Neural progenitor cell (in vitro differentiated cells): ENCODE results near the gene MACROH2A2. TPM values are rescaled to one million over a fixed set of nuclear protein-coding genes. Genes with fewer than 3 reads are reported as not detected.
"Not testable (repeated sequence)": the region's sequence is repeated elsewhere in the genome, so short reads cannot be mapped to it uniquely, and the experiment has no call there.

ENCODE experiments used
- DNase-seq: peaks from one replicate; pipeline ENCODE4 v3.0.0-alpha.2; 2016; ENCODE audit warnings: low spot score
- H2AFZ ChIP-seq: fragments of 200-600 bp; sonication (generic); replicated peaks from 2 replicates; pipeline ENCODE4 v1.6.1; 2016; ENCODE audit warnings: antibody characterized with exemption
- H3F3A ChIP-seq: fragments of 200-600 bp; sonication (generic); 2 replicates; pipeline ENCODE4 v1.6.1; 2016; ENCODE audit warnings: antibody characterized with exemption, low read depth
- H3K27ac ChIP-seq: fragments of 200-600 bp; sonication (generic); 2 replicates; pipeline ENCODE4 v1.5.1; 2016; ENCODE audit warnings: mild to moderate bottlenecking
- H3K27me3 ChIP-seq: fragments of 200-600 bp; sonication (generic); 2 replicates; pipeline ENCODE4 v1.6.1; 2016; ENCODE audit warnings: mild to moderate bottlenecking, moderate library complexity
- H3K36me3 ChIP-seq: fragments of 200-600 bp; sonication (generic); 2 replicates; pipeline ENCODE4 v1.5.1; 2016
- H3K4me1 ChIP-seq: fragments of 200-600 bp; sonication (generic); 2 replicates; pipeline ENCODE4 v1.6.1; 2016; ENCODE audit warnings: mixed run types
- H3K4me2 ChIP-seq: fragments of 200-600 bp; sonication (generic); 2 replicates; pipeline ENCODE4 v1.6.1; 2016
- H3K4me3 ChIP-seq: fragments of 200-600 bp; sonication (generic); 2 replicates; pipeline ENCODE4 v1.5.1; 2016
- H3K79me2 ChIP-seq: fragments of 200-600 bp; sonication (generic); 2 replicates; pipeline ENCODE4 v1.6.1; 2016; ENCODE audit warnings: low read depth
- H3K9ac ChIP-seq: fragments of 200-600 bp; sonication (generic); 2 replicates; pipeline ENCODE4 v1.6.1; 2016
- H3K9me3 ChIP-seq: fragments of 200-600 bp; sonication (generic); 2 replicates; pipeline ENCODE4 v1.5.1; 2016; ENCODE audit warnings: low read depth
- H4K20me1 ChIP-seq: fragments of 200-600 bp; sonication (generic); 2 replicates; pipeline ENCODE4 v1.6.1; 2016; ENCODE audit warnings: low read depth
- H3K27ac Mint-ChIP-seq: 3 replicates; pipeline ENCODE4 v1.8.0; 2021; ENCODE audit warnings: mixed read lengths
- H3K27me3 Mint-ChIP-seq: 2 replicates; pipeline ENCODE4 v1.8.0; 2022; ENCODE audit warnings: low read depth, mild to moderate bottlenecking, inconsistent platforms, moderate library complexity, mixed read lengths; ENCODE audit not compliant: insufficient read depth
- H3K36me3 Mint-ChIP-seq: 3 replicates; pipeline ENCODE4 v1.8.0; 2021; ENCODE audit warnings: mixed read lengths
- H3K4me1 Mint-ChIP-seq: 3 replicates; pipeline ENCODE4 v1.8.0; 2021; ENCODE audit warnings: mixed read lengths
- H3K4me3 Mint-ChIP-seq: 3 replicates; pipeline ENCODE4 v1.8.0; 2021; ENCODE audit warnings: mild to moderate bottlenecking, moderate library complexity, mixed read lengths
- H3K9me3 Mint-ChIP-seq: 3 replicates; pipeline ENCODE4 v1.8.0; 2020; ENCODE audit warnings: mixed read lengths
- CTCF ChIP-seq: fragments of 200-600 bp; sonication (generic); IDR thresholded peaks from 2 replicates; pipeline ENCODE4 v1.5.1; 2017; ENCODE audit warnings: antibody characterized with exemption, mild to moderate bottlenecking
- EZH2 ChIP-seq: fragments of 200-600 bp; sonication (generic); IDR thresholded peaks from 2 replicates; pipeline ENCODE4 v1.6.1; 2017; ENCODE audit warnings: antibody characterized with exemption, mild to moderate bottlenecking, moderate library complexity
- EZH2phosphoT487 ChIP-seq: fragments of 200-600 bp; sonication (generic); IDR thresholded peaks from 2 replicates; pipeline ENCODE4 v1.6.1; 2017; ENCODE audit warnings: antibody characterized with exemption
- total RNA-seq: library from RNA; depleted of rRNA; stranded (reverse); fragments of >200 nt; gene quantifications from 2 replicates; pipeline ENCODE4 v1.2.3, GENCODE V29; 2015; ENCODE audit warnings: low replicate concordance

Gene MACROH2A2
- total RNA-seq, 1 donor from 2014 or later = 159 TPM

GRCh38 chr10:70121281-70121949 is 68.8 kb downstream of the MACROH2A2 start:
- Histone ChIP-seq H3K4me3 (no peak overlapping the region), H3K27ac (no peak overlapping the region), H2AFZ (no peak overlapping the region), H4K20me1 (no peaks in the 10 kb centered on the region), H3K36me3 (no peaks in the 10 kb centered on the region), H3K9ac (no peak overlapping the region), H3K4me1 (no peaks in the 10 kb centered on the region), H3K27me3 (no peaks in the 10 kb centered on the region), H3K4me2 (no peak overlapping the region), H3F3A (no peaks in the 10 kb centered on the region), H3K79me2 (no peaks in the 10 kb centered on the region), H3K9me3 (no peaks in the 10 kb centered on the region)
- Mint-ChIP-seq H3K27me3 (peaks cover 6% of the 10 kb centered on the region), H3K36me3 (no peaks in the 10 kb centered on the region), H3K27ac (no peak overlapping the region), H3K4me3 (no peak overlapping the region), H3K4me1 (no peaks in the 10 kb centered on the region), H3K9me3 (no peaks in the 10 kb centered on the region)
- TF ChIP-seq EZH2 (no peak), EZH2phosphoT487 (no peak), CTCF (no peak)
- no peak for DNase-seq

- Histone ChIP-seq H3K4me2 (no peak overlapping the region), H3K9me3 (no peaks in the 10 kb centered on the region), H2AFZ (no peak overlapping the region), H3K27me3 (no peaks in the 10 kb centered on the region), H4K20me1 (no peaks in the 10 kb centered on the region), H3K79me2 (no peaks in the 10 kb centered on the region), H3K27ac (no peak overlapping the region), H3K9ac (no peak overlapping the region), H3K4me1 (no peaks in the 10 kb centered on the region), H3F3A (no peaks in the 10 kb centered on the region), H3K36me3 (no peaks in the 10 kb centered on the region), H3K4me3 (no peak overlapping the region)
- H3K4me3 Mint-ChIP-seq = no peak overlapping the region
- H3K27me3 Mint-ChIP-seq = peaks cover 3% of the 10 kb centered on the region
- no peaks in the 10 kb centered on the region for H3K36me3 Mint-ChIP-seq
- H3K4me1 Mint-ChIP-seq = no peaks in the 10 kb centered on the region
- no peak overlapping the region for H3K27ac Mint-ChIP-seq
- TF ChIP-seq CTCF (no peak), EZH2phosphoT487 (no peak), EZH2 (no peak)
- DNase-seq = no peak
- H3K9me3 Mint-ChIP-seq = no peaks in the 10 kb centered on the region
Measured at GRCh38 chr10:70122742-70123141, 70.1 kb downstream of the MACROH2A2 start.

- not testable (repeated sequence) for H3K27ac Mint-ChIP-seq, H3K36me3 Mint-ChIP-seq, DNase-seq, H3K9ac ChIP-seq, H3K9me3 Mint-ChIP-seq, H3K27me3 ChIP-seq, H3K4me1 Mint-ChIP-seq, H4K20me1 ChIP-seq, H3K27me3 Mint-ChIP-seq, H2AFZ ChIP-seq, H3K4me3 Mint-ChIP-seq, H3K4me2 ChIP-seq, H3F3A ChIP-seq, H3K79me2 ChIP-seq, H3K4me3 ChIP-seq, H3K27ac ChIP-seq, H3K36me3 ChIP-seq, H3K4me1 ChIP-seq, H3K9me3 ChIP-seq
Measured at GRCh38 chr10:70123166-70123565, 70.5 kb downstream of the MACROH2A2 start.

- TF ChIP-seq EZH2phosphoT487 = no peak
- no peak for TF ChIP-seq CTCF
- no peak for TF ChIP-seq EZH2
- Histone ChIP-seq H3K9me3 (no peaks in the 10 kb centered on the region), H2AFZ (no peak overlapping the region), H3K27ac (no peak overlapping the region), H3K36me3 (no peaks in the 10 kb centered on the region), H3K4me1 (no peaks in the 10 kb centered on the region), H3F3A (no peaks in the 10 kb centered on the region), H3K4me2 (no peak overlapping the region), H3K4me3 (no peak overlapping the region), H3K9ac (no peak overlapping the region), H4K20me1 (no peaks in the 10 kb centered on the region), H3K79me2 (no peaks in the 10 kb centered on the region), H3K27me3 (no peaks in the 10 kb centered on the region)
- H3K9me3 Mint-ChIP-seq = no peaks in the 10 kb centered on the region
- no peaks in the 10 kb centered on the region for H3K4me1 Mint-ChIP-seq
- H3K36me3 Mint-ChIP-seq = no peaks in the 10 kb centered on the region
- H3K4me3 Mint-ChIP-seq = no peak overlapping the region
- no peak for DNase-seq
- H3K27me3 Mint-ChIP-seq = peaks cover 3% of the 10 kb centered on the region
- H3K27ac Mint-ChIP-seq = no peak overlapping the region
Measured at GRCh38 chr10:70123817-70124216, 71.2 kb downstream of the MACROH2A2 start.
